Stimulated activated CD4-positive, alpha-beta T cell treated with anti-CD3 and anti-CD28 coated beads, Interleukin-4, amount 100 ng/mL, for 48 hours (primary cell): ENCODE measurements around the gene VCL.
"Not testable (repeated sequence)": the region's sequence is repeated elsewhere in the genome, so short reads cannot be mapped to it uniquely, and the experiment has no call there.

Source experiments
- DNase-seq, 2 donors: peaks; one replicate each; pipeline ENCODE4 v3.0.0-alpha.2; 2020; ENCODE audit warnings: low read depth in 2 of 2

VCL gene

GRCh38 chr10:74104996-74105395 is 107.1 kb downstream of the VCL start:
- DNase-seq: no peak

GRCh38 chr10:74107391-74107790 is 109.5 kb downstream of the VCL start:
- no peak for DNase-seq

- no peak for DNase-seq
These were observed 111.5 kb downstream of the VCL start for GRCh38 chr10:74109452-74109851.

- DNase-seq: no peak
These were observed 112.2 kb downstream of the VCL start for GRCh38 chr10:74110120-74110519.

GRCh38 chr10:74111799-74112198 is 113.9 kb downstream of the VCL start:
- DNase-seq: no peak

GRCh38 chr10:74113546-74113945 is 115.6 kb downstream of the VCL start:
- no peak for DNase-seq

GRCh38 chr10:74114041-74114448 is 116.1 kb downstream of the VCL start:
- no peak for DNase-seq

GRCh38 chr10:74117738-74118137 is 119.8 kb downstream of the VCL start:
- no peak for DNase-seq

GRCh38 chr10:74118804-74119203 is 120.9 kb downstream of the VCL start:
- DNase-seq: no peak

- no peak for DNase-seq
These were observed 123.0 kb downstream of the VCL start for GRCh38 chr10:74120911-74121310.

- DNase-seq: no peak
These were observed 123.5 kb downstream of the VCL start for GRCh38 chr10:74121368-74121767.

GRCh38 chr10:74122060-74122459 is 124.1 kb downstream of the VCL start:
- no peak for DNase-seq

- no peak for DNase-seq
These were observed 125.2 kb downstream of the VCL start for GRCh38 chr10:74123081-74123480.

GRCh38 chr10:74133923-74134820 is 136.3 kb downstream of the VCL start:
- no peak for DNase-seq

GRCh38 chr10:74135452-74135851 is 137.5 kb downstream of the VCL start:
- no peak for DNase-seq

- no peak for DNase-seq
These were observed 140.1 kb downstream of the VCL start for GRCh38 chr10:74137992-74138391.

- DNase-seq: not testable (repeated sequence)
These were observed 140.7 kb downstream of the VCL start for GRCh38 chr10:74138596-74138995.

GRCh38 chr10:74139981-74140380 is 142.1 kb downstream of the VCL start:
- no peak for DNase-seq

GRCh38 chr10:74140553-74140952 is 142.6 kb downstream of the VCL start:
- DNase-seq: no peak

- no peak for DNase-seq
These were observed 147.2 kb downstream of the VCL start for GRCh38 chr10:74145133-74145532.

- not testable (repeated sequence) for DNase-seq
These were observed 149.1 kb downstream of the VCL start for GRCh38 chr10:74146980-74147379.

- DNase-seq: peak; percentile 66 to 77
These were observed 152.5 kb downstream of the VCL start, which contains the start of gene AP3M1 for GRCh38 chr10:74150204-74150989. AP3M1 (minus strand) TSS chr10:74150828; CDS start chr10:74138379, 12,449 bp downstream.
